Astrocyte of the cerebellum (primary cell): ENCODE results near the gene ASIP.

Experiments
- DNase-seq: peaks from one replicate; pipeline ENCODE4 v3.0.0-alpha.2; 2011; ENCODE audit warnings: low read depth
- H3K4me3 ChIP-seq: 2 replicates; pipeline ENCODE4 v1.5.1; 2011; ENCODE audit warnings: mild to moderate bottlenecking, low read depth, low read length, moderate library complexity
- in situ Hi-C: cut with HindIII; loops from 2 replicates; pipeline ENCODE4 v1.10.0; 2017; ENCODE audit warnings: low sequenced_read_pairs
- TF ChIP-seq, protein P1 (sequence below): IDR thresholded peaks from 2 replicates; pipeline ENCODE4 v1.5.1; 2012; ENCODE audit warnings: low read length, low read depth, moderate library complexity, mild to moderate bottlenecking; ENCODE audit errors: missing control alignments

The ASIP gene

DNA sequence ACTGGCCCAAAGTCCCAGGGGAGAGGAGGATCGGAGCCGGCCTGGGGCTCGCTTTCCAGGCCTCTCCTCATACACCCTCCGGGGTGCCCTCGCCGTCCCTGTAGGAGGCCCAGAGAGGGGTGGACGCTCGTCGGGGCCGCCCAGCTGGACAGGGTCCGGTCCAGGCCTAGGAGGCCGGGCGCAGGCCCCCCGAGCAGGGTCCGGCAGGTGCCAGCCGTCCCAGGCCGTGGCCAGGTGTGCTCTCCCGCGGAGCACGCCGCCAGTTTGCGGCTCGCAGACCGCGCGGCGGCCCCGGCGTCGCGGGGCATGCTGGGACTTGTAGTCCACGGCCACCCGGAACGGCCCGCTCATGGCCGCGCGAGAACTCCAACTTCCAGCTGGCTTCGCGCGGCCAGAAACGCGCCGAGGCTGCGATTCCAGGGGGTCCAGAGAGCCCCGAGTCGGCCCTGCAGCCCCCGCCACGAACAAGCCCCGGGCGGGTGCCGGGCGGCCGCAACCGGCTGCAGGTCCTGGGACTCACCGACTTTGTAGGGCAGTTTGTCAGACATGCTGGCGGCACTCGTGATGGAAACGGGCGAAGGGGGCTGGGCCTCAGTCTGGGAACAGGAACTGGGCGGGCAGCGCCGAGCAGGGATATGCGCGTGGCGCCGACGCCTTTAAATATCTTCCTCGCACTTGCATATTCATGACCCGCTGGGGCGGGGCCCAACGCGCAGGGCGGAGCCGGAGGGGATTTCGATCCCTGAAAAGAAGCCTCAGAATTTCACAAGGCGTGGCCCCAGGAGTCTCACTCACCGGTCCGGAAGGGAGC lies 61.7 kb downstream of the ASIP start, which contains the start of gene AHCY:
TSS of gene AHCY (minus strand) at position 633 of the 811 bp plus-strand sequence. CDS start at position 548, 85 bp downstream.
- TF ChIP-seq, protein P1, sequence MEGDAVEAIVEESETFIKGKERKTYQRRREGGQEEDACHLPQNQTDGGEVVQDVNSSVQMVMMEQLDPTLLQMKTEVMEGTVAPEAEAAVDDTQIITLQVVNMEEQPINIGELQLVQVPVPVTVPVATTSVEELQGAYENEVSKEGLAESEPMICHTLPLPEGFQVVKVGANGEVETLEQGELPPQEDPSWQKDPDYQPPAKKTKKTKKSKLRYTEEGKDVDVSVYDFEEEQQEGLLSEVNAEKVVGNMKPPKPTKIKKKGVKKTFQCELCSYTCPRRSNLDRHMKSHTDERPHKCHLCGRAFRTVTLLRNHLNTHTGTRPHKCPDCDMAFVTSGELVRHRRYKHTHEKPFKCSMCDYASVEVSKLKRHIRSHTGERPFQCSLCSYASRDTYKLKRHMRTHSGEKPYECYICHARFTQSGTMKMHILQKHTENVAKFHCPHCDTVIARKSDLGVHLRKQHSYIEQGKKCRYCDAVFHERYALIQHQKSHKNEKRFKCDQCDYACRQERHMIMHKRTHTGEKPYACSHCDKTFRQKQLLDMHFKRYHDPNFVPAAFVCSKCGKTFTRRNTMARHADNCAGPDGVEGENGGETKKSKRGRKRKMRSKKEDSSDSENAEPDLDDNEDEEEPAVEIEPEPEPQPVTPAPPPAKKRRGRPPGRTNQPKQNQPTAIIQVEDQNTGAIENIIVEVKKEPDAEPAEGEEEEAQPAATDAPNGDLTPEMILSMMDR, result no peak
- peak; percentile 89 for DNase-seq
- H3K4me3 ChIP-seq, result peak within 1 kb of the TSS; percentile 70
- in situ Hi-C loops, result no loop called here

DNA sequence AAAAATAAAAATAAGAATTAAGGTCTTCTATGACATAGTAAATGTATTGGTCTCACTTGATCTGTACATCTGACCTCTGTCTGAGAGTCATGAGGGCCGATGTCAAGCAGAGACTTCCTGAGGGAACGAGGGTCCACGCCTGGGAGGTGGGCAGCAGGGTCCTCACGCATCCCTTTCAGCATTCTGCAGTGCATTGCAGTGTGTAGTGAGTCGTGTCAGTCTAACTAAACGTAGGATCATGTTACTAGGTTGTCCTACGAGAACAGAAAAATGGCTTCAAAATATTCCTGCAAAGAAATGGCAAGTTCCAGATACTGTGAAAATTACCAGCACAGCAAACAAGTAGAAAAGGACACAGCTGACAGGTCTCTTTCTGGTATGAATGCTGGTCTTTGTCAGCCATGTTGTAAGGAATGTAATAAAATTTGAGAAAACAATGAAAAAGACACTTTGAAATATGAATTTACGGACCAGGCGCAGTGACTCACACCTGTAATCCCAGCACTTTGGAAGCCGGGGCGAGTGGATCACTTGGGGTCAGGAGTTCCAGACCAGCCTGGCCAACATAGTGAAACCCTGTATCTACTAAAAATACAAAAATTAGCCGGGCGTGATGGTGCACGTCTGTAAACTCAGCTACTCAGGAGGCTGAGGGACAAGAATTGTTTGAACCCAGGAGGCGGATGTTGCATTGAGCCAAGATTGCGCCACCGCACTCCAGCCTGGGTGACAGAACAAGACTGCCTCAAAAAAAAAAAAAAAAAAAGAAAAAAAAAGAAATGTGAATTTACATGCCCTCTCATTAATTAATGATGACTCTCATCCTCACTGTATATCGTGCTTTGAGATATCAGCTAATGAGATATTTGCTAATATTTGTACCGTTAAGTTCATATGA lies 64.4 kb downstream of the ASIP start:
- no peak overlapping the region for H3K4me3 ChIP-seq
- in situ Hi-C loops, result no loop called here
- no peak for DNase-seq
- TF ChIP-seq, protein P1, result no peak

DNA sequence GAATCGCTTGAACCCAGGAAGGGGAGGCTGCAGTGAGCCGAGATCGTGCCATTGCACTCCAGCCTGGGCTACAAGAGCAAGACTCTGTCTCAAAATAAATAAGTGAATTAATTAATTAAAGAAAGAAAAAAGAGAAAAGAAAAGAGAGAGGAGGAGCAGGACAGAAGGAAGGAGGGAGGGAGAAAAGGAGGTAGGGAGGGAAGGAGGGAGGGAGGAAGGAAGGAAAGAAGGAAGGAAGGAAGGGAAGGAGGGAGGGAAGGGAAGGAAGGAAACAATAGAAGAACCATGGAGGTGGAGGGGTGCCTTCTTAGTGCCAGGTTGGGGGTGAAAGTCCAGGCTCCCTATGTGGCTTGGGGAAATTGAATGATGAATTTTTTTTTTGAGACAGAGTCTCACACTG lies 68.5 kb downstream of the ASIP start:
- DNase-seq, result no peak
- H3K4me3 ChIP-seq, result no peak overlapping the region
- in situ Hi-C loops, result no loop called here
- TF ChIP-seq, protein P1, result no peak

DNA sequence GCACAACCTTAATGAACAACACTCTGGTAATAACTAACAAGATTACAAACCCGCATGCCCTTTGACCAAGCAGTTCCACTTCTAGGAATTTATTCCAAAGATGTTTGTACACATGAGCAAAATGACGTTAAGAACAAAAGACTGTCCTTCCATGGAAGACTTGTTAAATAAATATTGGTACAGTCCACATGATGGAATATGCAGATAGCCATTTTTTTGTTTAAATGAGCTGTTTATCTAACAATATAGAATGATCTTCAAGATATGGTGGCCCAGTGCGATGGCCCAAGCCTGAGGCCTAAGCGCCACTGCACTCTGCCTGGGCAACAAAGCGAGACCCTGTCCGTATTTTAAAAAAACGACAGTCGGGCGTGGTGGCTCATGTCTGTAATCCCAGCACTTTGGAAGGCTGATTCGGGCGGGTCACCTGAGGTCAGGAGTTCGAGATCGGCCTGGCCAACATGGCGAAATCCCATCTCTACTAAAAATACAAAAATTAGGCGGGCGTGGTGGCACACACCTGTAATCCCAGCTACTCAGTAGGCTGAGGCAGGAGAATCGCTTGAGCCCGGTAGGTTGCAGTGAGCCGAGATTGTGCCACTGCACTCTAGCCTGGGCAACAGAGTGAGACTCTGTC lies 69.4 kb downstream of the ASIP start:
- no peak overlapping the region for H3K4me3 ChIP-seq
- in situ Hi-C loops, result no loop called here
- DNase-seq, result no peak
- TF ChIP-seq, protein P1, result no peak

DNA sequence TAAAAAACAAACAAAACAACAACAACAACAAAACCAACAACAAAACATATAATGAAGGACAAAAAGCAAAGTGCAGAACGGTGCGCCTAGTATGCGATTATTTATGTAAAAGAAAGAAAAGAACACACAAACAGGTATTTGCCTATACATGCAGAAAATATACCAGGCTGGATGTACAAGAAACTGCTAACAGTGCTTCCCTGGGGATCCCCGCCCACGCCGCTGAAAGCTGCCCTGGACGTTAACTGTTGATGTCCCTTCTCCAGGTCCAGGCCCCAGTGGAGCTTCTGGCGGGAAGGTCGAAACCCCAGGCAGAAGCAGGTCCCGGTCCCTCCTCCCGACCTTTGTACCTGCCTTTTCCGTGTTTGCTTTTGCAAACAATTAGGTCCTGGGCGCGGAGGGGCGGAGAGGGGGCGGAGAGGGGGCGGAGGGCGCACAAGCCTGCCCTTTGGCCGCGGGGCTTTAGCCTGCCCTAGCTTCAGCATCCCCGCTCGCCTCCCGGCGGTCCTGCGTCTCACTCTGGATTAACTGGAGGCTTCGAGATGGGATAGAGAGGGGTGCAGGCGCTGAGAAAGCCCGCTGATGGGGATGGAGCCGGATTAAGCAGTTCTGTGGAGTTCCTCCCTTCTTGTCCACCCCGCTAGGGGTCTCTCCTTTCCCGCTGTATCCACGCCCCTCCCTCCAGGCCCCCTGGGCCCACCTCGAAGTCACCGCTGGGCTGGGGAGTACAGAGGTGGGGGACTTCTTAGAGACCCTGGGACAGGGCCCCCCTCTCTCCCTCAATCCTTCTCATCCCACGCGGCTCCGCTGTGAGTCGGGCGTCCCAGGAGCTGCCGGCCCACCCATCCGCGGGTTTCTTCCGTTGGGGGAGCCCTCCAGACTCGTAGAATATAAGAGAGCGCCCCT lies 70.1 kb downstream of the ASIP start:
- TF ChIP-seq, protein P1, result peak; percentile 30
- H3K4me3 ChIP-seq, result peak overlapping the region; percentile 18
- no peak for DNase-seq
- in situ Hi-C loops, result no loop called here
